Mammary epithelial cell (primary cell): ENCODE data around the gene ZFAND3.

Source experiments
- EZH2 ChIP-seq: IDR thresholded peaks from 2 replicates; pipeline ENCODE4 v1.6.1; 2012; ENCODE audit warnings: low read length, inconsistent platforms, borderline replicate concordance
- TF ChIP-seq, protein P1 (sequence below), 2 donors: IDR thresholded peaks in 1 of 2; conservative IDR thresholded peaks in 1 of 2; 2 replicates each; pipeline ENCODE4 v1.5.1; 2011 to 2012; ENCODE audit warnings: inconsistent platforms in 2 of 2, low read length in 2 of 2, mild to moderate bottlenecking in 2 of 2, control low read depth in 1 of 2, low read depth in 1 of 2; ENCODE audit not compliant: insufficient read depth in 1 of 2; ENCODE audit errors: extremely low read depth in 1 of 2

DNA sequence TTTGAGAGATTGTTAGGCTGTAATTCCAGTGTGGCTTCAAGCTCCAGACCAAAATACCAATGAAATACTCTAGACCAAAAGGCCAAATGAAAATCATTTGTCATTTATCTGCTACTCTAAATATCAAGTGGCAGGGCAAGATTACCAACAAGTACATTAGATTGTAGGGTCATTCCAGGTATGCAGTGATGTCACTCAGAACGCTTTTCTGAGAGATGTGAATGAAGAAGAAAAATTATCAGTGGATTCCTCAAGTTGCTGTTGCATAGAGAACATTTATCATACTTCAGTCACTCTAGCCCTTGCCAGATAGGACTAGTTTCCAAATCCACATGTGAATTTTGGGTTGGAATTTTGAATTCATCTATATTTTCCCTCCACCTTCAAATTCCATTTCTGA lies 65.0 kb downstream of the ZFAND3 start:
- TF ChIP-seq EZH2: no peak
- TF ChIP-seq, protein P1, sequence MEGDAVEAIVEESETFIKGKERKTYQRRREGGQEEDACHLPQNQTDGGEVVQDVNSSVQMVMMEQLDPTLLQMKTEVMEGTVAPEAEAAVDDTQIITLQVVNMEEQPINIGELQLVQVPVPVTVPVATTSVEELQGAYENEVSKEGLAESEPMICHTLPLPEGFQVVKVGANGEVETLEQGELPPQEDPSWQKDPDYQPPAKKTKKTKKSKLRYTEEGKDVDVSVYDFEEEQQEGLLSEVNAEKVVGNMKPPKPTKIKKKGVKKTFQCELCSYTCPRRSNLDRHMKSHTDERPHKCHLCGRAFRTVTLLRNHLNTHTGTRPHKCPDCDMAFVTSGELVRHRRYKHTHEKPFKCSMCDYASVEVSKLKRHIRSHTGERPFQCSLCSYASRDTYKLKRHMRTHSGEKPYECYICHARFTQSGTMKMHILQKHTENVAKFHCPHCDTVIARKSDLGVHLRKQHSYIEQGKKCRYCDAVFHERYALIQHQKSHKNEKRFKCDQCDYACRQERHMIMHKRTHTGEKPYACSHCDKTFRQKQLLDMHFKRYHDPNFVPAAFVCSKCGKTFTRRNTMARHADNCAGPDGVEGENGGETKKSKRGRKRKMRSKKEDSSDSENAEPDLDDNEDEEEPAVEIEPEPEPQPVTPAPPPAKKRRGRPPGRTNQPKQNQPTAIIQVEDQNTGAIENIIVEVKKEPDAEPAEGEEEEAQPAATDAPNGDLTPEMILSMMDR (conservative IDR thresholded peaks at IDR 0.05 in 1 of 2, IDR thresholded peaks at IDR 0.05 in 1 of 2; ENCODE audit: extremely low read depth in 1 of 2, insufficient read depth in 1 of 2, low read depth in 1 of 2, low read length in 2 of 2): no peak
